HUES6 (cell line): ENCODE measurements around the gene LAMC3.

Experiments used
- H3K27ac ChIP-seq: 2 replicates; pipeline ENCODE4 v1.7.0; 2013; ENCODE audit warnings: low read depth, mild to moderate bottlenecking, low read length, inconsistent platforms
- H3K27me3 ChIP-seq: 2 replicates; pipeline ENCODE4 v1.6.1; 2013; ENCODE audit warnings: low read length; ENCODE audit not compliant: control insufficient read depth, insufficient read depth
- H3K36me3 ChIP-seq: 2 replicates; pipeline ENCODE4 v1.6.1; 2013; ENCODE audit warnings: low read length; ENCODE audit not compliant: control insufficient read depth, insufficient read depth
- H3K4me1 ChIP-seq: 2 replicates; pipeline ENCODE4 v1.6.1; 2013; ENCODE audit warnings: low read length; ENCODE audit not compliant: control insufficient read depth, insufficient read depth
- H3K4me3 ChIP-seq: 2 replicates; pipeline ENCODE4 v1.5.1; 2013; ENCODE audit warnings: low read depth, low read length
- H3K9ac ChIP-seq: one replicate; pipeline ENCODE4 v1.6.1; 2013; ENCODE audit warnings: mild to moderate bottlenecking, low read length
- H3K9me3 ChIP-seq: 2 replicates; pipeline ENCODE4 v1.6.1; 2013; ENCODE audit warnings: low read depth, low read length; ENCODE audit not compliant: control insufficient read depth, insufficient read depth

Gene LAMC3

DNA sequence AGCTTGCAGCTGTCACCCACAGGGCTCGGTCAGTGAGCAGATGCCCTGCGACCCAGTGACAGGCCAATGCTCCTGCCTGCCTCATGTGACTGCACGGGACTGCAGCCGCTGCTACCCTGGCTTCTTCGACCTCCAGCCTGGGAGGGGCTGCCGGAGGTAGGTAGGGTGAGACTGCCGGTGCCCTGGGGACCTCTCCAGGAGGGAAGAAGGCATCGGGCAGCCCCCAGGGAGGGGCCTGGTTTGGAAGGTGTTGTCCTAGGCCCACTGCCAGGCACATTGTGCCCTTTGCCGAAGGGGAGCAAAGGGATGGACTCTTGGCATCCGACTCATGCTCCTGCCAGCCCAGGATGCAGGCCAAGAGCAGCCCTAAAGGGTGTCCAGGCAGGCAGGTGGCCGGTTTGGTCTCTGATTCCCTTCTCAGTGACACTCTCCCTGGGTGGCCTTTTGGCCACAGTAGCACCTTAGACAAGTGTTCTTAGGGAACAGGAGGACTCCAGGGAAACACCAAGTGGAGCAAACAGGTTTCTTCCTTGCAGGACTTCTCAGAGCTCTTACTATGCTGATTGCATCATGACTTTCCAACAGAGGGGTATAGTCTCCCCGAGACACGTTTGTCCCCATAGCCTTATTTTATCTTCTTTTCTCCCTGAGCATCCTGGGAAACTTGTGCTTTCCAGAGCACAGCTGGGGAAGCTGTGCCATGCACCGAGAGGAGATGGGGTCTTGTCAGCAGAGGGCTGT is 59.3 kb downstream of the LAMC3 start:
- H3K36me3 ChIP-seq = peaks cover 27% of the 10 kb centered on the region
- no peak overlapping the region for H3K9ac ChIP-seq
- no peaks in the 10 kb centered on the region for H3K4me1 ChIP-seq
- no peaks in the 10 kb centered on the region for H3K27me3 ChIP-seq
- H3K27ac ChIP-seq = no peak overlapping the region
- H3K4me3 ChIP-seq = no peak overlapping the region
- no peaks in the 10 kb centered on the region for H3K9me3 ChIP-seq

DNA sequence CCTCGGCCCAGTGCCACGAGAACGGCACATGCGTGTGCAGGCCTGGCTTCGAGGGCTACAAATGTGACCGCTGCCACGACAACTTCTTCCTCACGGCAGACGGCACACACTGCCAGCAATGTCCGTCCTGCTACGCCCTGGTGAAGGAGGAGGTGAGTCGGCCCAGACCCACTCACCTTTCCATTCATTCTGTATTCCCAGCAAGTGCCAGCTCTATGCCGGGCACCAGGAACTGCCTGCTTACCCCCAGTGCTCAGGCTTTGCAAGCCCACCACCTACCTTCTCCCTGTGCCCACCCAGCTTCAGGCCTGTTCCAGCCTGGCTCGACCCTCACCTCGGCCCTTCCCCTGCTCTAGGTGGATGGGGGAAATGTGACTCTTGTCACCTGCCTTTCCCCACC is 60.7 kb downstream of the LAMC3 start:
- H3K27me3 ChIP-seq = no peaks in the 10 kb centered on the region
- H3K4me1 ChIP-seq = no peaks in the 10 kb centered on the region
- no peak overlapping the region for H3K4me3 ChIP-seq
- no peak overlapping the region for H3K9ac ChIP-seq
- H3K27ac ChIP-seq = no peak overlapping the region
- H3K9me3 ChIP-seq = no peaks in the 10 kb centered on the region
- peaks cover 33% of the 10 kb centered on the region for H3K36me3 ChIP-seq

DNA sequence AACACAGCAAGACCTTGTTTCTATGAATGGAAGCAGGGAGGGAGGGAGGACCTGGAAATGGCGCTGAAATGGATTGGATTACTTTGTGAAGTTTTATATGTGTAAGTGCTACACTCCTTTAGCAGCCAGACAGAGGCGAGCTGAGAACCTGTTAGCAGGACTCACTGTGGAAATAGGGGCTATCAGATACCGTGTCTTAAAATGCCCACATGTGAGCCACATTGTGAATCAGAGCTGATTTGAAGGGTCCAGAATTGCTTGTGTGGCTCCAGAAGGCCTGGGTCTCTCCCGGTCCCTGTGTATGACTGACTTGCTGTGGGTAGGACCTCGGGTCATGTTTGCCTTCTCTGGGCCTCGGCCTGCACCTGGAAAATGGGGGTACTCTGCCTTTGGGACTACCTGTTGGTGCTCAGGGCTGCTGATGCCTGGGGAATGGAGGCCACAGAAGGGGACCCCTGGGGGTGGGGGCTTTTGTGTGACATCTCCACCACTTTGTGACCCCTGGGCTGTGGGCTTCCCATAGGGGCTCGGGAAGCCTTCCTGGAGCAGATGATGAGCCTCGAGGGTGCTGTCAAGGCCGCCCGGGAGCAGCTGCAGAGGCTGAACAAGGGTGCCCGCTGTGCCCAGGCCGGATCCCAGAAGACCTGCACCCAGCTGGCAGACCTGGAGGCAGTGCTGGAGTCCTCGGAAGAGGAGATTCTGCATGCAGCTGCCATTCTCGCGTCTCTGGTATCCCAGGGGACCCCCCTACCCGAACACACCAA is 63.3 kb downstream of the LAMC3 start:
- Histone ChIP-seq H3K9me3 (no peaks in the 10 kb centered on the region), H3K9ac (no peak overlapping the region), H3K27me3 (no peaks in the 10 kb centered on the region), H3K27ac (no peak overlapping the region), H3K4me3 (no peak overlapping the region), H3K36me3 (peaks cover 29% of the 10 kb centered on the region), H3K4me1 (no peaks in the 10 kb centered on the region)

DNA sequence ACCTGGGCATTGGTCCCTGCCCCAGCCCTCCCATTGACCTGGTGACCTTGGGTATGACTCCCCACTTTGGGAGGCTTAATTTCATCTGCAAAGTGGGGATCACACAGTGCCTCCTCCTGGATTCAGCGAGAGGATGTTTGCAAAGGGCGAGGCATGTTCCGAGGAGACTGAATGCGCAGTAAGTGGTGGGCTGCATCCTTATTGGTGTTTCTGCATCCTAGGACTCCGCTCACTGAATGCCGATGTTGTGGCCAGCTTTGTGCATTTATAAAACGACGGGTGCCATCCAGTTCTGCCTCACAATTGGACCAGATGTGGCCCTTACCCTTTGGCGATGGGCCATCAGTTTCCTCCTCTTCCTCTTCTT is 63.9 kb downstream of the LAMC3 start:
- H3K4me3 ChIP-seq = no peak overlapping the region
- H3K4me1 ChIP-seq = no peaks in the 10 kb centered on the region
- H3K36me3 ChIP-seq = peaks cover 31% of the 10 kb centered on the region
- H3K27ac ChIP-seq = no peak overlapping the region
- H3K27me3 ChIP-seq = no peaks in the 10 kb centered on the region
- H3K9ac ChIP-seq = no peak overlapping the region
- no peaks in the 10 kb centered on the region for H3K9me3 ChIP-seq

DNA sequence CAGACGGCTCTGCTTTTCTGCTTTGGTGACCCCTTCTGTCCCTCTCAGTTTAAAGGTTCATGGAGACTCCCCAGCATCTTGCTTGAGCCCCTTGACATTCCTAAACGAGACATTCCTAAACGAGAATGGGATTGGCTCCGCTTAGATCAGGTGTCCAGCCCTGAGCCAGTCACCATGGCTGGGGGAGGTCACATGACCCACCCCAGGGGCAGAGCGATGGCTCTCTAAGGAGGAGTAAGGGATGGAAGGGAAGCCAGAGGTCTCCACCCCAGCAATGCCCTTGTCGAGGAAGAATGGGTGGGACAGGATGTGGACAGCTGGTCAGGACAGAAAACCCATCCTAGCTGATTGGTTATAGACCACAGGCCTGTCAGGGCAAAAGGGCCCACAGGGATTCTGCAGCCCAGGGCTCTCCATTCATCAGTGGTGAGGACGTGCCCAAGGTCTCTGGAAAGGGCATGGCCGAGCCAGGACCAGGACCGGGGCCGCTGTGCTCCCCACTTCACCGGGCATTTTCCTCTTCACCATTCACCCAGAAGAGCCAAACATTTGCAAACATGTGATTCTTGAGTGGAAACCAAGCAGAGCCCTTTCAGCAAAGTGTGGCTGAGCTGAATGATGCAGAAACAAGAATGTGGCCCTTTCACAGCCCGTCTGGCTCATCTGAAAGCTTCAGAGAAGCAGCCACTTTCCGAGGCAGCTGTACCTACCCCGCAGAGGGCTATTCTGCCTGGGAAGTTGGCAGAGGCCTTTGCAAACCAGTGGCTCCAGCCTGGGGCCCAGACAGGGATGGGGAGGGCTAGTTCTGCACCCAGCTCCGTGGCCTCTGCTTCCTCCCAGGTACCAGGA is 67.6 kb downstream of the LAMC3 start:
- Histone ChIP-seq H3K9me3 (no peaks in the 10 kb centered on the region), H3K9ac (no peak overlapping the region), H3K27me3 (no peaks in the 10 kb centered on the region), H3K36me3 (peaks cover 32% of the 10 kb centered on the region; the same call in 1 of the 2 replicates), H3K4me1 (no peaks in the 10 kb centered on the region), H3K4me3 (no peak overlapping the region), H3K27ac (no peak overlapping the region)

DNA sequence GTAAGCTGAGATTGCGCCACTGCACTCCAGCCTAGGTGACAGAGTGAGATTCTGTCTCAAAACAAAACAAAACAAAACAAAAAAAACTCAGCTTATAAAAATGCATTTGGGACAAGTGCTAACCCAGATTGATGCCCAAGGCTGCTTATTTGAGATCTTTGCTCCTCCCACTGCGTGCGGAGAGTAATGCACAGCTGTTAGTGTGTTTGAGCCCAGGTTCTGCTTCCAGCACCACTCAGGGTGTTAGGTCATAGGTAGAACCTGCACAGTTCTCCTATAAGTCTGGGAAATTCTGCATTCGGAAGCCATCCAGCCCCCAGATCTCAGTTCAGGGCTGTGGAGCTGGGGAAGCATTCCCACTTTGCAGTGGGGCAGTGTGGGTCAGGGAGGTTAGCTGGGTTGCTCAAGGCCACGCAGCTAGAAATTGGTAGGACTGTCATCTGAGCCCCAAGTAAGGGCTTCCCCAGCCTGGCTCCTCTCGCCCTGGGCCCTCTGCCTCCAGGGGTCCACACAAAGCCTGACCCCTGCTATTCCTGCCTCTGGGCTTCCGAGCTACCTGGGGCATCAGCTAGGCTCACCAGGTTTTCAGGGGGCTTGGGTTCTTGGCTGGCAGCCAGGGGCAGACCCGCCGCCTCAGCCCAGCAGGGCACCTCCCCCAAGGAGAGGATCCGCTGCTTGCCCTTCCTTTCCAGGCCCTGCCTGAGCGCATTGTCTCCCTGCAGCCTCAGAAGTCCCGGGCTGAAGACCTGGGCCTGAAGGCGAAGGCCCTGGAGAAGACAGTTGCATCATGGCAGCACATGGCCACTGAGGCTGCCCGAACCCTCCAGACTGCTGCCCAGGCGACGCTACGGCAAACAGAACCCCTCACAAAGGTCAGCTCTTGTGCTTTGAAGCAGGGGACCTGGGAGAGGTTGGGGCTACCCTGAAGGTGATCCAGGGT is 69.7 kb downstream of the LAMC3 start:
- Histone ChIP-seq H3K27me3 (no peaks in the 10 kb centered on the region), H3K36me3 (peaks cover 27% of the 10 kb centered on the region), H3K9ac (no peak overlapping the region), H3K27ac (0 out of 2 replicates have a peak overlapping the region, but pooled peaks have one; percentile 41), H3K4me1 (no peaks in the 10 kb centered on the region), H3K4me3 (no peak overlapping the region), H3K9me3 (no peaks in the 10 kb centered on the region)

DNA sequence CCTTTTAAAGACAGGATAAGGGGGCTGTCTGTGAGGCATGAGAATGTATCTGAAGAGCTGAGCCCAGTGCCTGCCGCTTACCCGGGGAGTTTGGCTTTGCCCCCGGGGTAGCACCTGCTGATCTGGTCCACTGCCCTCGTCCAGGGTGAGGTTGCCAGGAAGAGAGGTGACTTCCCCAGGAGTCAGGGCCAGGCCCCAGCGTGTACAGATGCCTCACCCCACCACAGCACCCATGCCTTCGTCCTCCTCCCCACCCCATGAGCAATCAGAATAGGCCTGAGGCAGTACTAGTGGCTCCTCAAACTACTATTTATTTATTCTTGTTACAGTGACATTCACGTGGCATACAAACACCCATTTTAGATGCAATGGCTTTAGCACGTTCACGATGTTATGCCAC is 71.6 kb downstream of the LAMC3 start:
- no peaks in the 10 kb centered on the region for H3K27me3 ChIP-seq
- H3K9ac ChIP-seq = no peak overlapping the region
- H3K36me3 ChIP-seq = peaks cover 30% of the 10 kb centered on the region
- no peaks in the 10 kb centered on the region for H3K9me3 ChIP-seq
- no peak overlapping the region for H3K27ac ChIP-seq
- H3K4me1 ChIP-seq = no peaks in the 10 kb centered on the region
- H3K4me3 ChIP-seq = no peak overlapping the region

DNA sequence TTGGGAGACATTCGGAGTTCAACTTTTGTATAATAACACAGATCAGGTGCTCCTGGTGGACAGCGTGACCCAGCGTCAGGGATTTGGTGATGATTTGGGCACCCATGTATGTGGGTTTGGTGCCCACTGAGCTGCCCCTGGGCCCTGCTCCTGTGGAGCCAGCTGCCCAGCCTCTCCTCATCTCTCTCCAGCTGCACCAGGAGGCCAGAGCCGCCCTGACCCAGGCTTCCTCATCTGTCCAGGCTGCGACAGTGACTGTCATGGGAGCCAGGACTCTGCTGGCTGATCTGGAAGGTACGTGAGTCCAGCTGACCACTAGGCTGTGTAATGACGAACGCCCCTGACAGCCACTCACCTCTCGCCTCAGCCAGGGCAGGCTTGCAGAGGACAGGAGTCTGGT is 72.9 kb downstream of the LAMC3 start:
- Histone ChIP-seq H3K36me3 (peaks cover 32% of the 10 kb centered on the region), H3K4me3 (no peak overlapping the region), H3K27me3 (no peaks in the 10 kb centered on the region), H3K9me3 (no peaks in the 10 kb centered on the region), H3K4me1 (no peaks in the 10 kb centered on the region), H3K27ac (no peak overlapping the region), H3K9ac (no peak overlapping the region)

DNA sequence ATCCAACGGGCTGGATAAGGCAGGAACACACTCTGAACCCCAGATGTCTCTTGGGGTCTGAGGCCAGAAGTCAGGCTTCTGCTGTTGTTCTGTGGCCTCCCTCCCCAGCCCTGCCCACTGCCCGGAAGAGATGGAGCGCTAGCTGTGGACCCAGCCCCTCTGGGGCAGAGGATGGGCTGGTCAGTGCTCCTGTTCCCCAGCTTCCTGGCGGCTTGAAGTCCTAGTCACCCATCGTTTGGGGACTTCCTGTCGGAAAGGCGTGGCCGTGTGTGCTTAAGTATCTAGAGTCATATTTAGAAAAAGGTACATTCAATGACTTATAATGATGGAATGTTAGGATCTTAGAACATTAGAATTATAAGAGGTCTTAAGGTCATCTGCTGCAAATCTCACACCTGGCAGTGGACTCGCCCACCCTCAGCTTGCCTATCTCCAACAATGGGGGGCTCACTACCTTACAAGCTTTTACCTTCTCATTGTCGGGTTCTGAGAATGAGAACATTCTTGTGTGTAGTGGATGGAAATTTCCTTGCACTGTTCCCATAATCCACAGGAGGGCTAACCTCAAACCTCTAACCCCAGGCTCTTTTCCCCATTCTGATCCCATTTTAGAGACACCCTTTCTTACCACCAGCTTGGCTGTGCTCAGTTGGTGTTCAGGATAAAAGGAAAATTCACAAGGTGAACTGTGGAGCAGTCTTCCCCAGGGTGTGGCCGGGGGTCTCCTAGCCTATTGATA is 74.0 kb downstream of the LAMC3 start:
- Histone ChIP-seq H3K36me3 (peaks cover 36% of the 10 kb centered on the region), H3K4me1 (no peaks in the 10 kb centered on the region), H3K27me3 (no peaks in the 10 kb centered on the region), H3K4me3 (no peak overlapping the region), H3K9me3 (no peaks in the 10 kb centered on the region), H3K27ac (no peak overlapping the region), H3K9ac (no peak overlapping the region)
